Measurements from ENCODE around the gene UBE2G2.

Gene UBE2G2

DNA sequence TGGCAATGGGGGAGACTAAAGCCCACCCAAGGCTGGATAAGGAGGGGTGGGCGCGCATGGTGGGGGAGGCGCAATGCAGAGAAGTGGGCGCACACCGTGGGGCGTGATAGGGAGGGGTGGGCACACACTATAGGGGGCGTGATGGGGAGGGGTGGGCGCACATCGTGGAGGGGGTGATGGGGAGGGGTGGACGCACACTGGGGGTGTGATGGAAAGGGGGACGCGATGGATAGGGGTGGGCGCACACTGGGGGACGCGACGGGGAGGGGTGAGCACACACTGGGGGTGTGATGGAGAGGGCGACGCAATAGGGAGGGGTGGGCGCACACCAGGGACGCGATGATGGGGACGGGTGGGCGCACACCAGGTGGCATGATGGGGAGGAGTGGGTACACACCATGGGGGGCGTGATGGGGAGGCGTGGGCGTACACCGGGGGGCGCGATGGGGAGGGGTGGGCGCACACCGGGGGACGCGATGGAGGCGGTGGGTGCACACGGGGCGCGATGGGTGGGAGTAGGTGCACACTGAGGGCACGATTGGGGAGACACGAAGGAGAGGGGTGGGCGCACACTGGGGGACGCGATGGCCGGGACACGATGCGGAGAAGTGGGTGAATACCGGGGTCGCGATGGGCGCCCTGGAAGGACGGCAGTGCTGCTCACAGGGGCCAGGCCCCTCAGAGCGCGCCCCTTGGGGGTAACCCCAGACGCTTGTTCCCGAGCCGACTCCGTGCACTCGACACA, 15.3 kb upstream of the UBE2G2 start:
- DNase-seq (ENCODE audit: insufficient read length, low spot score) (no peak), FAIRE-seq (no peak)

DNA sequence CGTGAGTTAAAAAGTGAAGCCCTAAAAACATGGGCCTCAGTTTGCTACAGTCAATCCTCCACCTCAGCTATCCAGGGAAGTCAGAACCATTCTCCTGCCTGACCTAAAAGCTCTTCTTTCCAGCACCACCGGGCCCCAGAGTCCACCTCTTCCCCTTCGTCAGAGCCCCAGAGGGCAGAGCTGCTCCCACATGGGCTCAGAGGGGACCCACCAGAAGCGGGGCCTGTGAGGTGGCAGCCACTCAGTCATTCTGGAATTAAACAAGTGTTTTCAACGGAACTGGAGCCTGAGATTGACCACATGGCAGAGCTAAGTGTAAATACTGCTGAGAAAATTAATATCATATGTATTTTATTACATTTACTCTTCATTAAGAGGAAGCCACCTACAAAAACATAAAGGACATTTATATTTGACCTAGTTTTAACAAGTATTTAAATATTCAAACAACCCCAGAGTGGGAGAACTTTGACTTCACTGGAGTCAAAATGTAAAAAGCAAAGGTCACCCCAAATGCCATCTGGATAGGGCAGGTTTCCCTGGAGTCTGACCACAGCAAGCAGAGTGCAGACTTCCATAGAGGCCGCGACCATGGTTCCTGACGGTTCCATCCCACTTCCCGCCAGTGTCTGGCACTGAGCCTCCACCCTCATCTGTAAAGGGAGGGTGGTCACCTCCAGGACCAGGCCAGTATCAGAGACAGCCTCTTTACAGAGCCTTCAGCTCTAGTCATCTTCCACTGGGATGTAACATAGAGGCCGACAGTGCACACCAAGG, 14.4 kb upstream of the UBE2G2 start:
- FAIRE-seq = no peak
- DNase-seq (ENCODE audit: insufficient read length, low spot score) = no peak

DNA sequence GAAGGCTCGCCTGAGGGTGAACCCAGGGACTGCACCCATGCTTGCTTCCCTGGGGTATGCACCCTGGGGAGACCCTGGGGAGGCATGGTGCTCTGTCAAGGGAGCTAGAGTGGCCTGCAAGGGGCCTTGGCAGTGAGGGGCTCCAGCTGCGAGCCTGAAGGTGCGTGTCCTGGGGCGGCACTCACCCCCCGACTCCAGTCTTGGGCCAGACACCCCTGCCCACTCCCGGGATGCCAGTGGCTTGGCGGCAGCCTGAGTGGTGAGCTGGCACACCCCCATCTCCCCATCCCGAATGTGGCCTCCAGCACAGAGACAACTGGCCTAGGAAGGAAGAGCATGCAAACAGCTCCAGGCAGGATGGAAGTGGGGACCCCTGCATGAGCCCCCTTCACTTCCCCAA, 13.6 kb upstream of the UBE2G2 start:
- FAIRE-seq = no peak
- no peak for DNase-seq (ENCODE audit: insufficient read length, low spot score)

DNA sequence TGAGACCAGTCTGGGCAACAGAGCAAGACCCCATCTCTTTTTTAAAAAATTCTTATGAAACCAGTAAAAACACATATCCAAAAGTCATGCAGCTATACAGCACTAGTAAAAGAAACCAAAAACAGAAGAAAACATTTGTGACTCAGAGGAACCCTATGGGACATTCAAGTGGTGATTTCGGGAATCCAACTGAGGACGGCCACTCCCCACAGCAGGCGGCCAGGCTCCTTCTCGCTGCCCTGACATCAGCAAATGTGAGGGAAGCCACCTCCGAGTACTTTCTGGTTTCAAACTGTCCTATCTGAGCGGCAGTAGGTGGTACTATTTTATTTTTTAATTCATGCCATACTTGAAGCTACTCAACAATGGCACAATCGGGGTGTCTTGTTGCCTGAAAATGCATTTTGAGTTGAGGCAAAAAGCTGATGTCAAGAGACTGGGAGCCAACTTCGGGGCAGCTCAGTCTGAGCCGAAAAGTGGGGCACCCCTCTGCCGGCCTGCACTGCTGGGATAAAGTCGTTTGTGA, 12.9 kb upstream of the UBE2G2 start:
- no peak for DNase-seq (ENCODE audit: insufficient read length, low spot score)
- FAIRE-seq = no peak

DNA sequence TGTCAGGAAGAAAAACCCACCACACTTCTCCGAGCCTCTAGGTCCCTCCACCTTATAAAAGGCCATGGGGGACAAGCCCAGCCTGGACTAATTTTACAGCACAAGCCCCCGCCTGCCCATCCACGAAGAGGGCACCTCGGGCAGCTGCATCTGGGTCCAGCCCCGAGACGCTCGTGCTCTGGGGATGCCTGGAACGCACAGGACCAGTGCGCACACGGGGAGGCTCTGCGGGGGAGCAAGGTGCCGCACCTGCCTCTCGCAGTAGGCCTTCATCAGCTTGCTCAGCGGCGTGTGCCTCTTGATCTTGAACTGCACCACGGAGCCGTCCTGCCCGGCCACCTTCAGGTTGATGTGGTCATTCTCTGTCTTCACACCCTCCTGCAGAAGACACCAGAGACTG, 12.1 kb upstream of the UBE2G2 start:
- no peak for FAIRE-seq
- DNase-seq (ENCODE audit: insufficient read length, low spot score) = no peak

DNA sequence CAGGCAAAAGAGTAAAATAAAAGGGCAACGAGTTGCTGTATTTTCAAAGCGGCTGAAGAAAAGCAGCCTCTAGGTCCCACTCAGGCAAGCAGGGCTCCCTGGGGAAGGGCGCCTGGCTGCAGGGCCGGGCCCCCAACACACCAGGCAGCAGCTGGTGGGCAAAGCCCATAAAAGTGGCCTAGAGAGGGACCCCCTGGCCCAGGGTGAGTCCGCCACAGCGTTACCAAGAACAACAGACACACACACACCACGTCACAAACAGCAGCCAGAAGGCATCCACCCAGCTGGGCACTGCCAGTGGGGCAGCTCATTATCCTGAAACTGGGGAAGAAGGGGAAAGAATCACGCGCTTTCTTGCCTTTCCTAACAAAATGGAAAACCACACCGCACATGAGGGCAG, 11.5 kb upstream of the UBE2G2 start:
- DNase-seq (ENCODE audit: insufficient read length, low spot score) (no peak), FAIRE-seq (no peak)

DNA sequence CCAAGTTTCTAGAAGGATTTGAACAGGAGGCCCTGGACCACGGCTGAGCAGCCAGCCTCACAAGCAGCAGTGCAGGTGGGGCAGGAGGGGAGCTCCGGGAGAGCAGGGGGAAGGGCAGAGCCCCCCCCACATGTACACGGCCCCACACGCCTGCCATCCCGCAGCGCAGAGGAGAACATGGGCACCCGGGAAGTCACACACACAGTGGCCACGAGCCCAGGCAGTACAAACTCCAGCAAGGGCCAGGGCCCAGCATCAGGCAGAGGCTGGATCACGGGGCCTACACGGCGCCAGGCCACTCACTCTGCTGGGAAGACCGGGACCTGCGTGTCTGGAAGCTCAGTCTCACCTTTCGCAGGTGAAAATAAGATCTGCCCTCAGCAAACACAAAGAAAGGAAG, 11.0 kb upstream of the UBE2G2 start:
- DNase-seq (ENCODE audit: insufficient read length, low spot score) (no peak), FAIRE-seq (no peak)

DNA sequence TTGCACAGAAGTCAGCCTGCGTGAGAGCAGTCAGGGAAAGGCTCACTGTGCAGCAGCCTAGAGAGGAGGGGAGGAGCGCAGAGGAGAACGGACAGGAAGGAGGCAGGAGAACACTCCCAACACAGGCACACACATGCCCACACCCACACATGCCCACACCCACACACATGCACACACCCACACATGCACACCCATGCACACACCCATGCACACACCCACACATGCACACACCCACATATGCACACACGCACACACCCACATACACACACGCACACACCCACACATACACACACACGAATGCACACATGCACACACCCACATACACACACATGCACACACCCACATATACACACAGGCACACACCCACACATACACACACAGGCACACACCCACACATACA, 9.2 kb upstream of the UBE2G2 start:
- FAIRE-seq (no peak), DNase-seq (ENCODE audit: insufficient read length, low spot score) (no peak)

DNA sequence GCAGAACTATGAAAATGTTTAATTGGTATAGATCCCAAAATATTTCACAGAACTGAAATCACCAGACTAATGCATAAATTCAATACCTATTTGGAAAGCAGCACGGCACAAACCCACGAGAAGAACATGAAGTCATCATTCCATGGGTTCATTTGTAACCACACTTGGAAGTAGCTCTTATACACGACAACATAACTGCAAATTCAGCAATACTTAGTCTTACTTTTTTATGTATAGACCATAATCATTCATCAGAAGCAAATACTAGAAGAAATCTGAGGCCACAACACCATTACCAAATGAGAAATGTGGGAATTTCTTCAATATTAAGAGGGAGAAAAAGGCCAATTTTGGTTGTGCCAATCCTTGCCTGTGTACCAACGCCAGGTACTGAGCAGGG, 4.2 kb upstream of the UBE2G2 start:
- FAIRE-seq (no peak), DNase-seq (ENCODE audit: insufficient read length, low spot score) (no peak)

DNA sequence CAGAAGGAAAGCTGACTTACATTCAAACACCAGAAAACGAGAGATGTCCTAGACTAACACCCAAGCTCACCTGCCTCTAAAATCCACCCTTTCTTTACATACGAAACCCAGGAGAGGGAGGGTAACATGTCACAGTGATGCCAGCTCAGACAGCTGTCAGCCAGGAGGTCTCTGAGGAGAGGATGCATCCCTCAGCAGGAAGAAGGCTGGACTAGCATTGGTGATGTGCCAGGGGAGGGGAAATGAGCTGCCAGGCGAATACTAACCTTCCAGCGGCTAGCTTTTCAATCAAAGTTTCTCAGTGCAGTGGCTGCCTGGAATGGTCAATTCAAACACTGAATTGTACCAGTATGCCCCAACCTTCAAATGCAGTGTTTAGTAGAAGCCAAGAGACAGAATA, 3.6 kb upstream of the UBE2G2 start:
- FAIRE-seq = no peak
- no peak for DNase-seq (ENCODE audit: insufficient read length, low spot score)

DNA sequence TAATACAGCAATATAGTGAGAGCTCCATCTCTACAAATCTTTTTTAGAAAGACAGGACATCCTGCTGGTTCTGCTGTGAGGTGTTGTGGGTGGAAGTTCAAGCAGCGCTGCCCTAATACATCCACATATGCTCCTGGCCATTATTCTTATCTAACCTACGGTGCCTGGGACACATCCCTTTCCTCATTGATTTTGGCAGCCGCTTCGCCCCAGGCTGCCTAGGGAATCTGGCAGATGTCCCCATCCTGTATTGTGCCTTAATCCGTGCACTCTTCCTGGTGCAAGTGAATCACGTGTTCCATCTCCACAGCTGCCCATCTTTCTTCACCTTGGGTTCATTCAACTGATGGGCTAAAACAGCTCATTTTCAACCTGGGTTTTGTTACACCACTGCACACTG, 3.1 kb upstream of the UBE2G2 start:
- FAIRE-seq = no peak
- no peak for DNase-seq (ENCODE audit: insufficient read length, low spot score)

DNA sequence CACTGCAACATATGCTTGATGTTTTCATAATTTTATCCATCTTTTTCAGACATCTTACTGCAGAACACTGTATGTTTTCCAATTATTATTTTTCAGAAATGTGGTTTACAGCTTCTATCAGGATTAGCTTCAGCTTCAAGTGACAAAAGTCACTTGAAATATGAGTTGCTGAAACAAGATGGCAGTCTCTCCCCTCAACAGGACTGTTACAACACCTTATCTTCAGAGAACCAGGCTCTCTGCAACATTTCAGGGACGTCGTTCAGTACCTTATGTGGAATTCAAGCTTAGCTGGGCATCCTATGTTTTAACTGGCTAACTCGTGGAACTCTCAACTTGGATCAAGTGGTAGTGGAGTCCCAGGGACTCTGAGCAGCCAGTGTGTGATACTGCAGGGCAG, 2.0 kb upstream of the UBE2G2 start:
- no peak for FAIRE-seq
- DNase-seq (ENCODE audit: insufficient read length, low spot score) = no peak

DNA sequence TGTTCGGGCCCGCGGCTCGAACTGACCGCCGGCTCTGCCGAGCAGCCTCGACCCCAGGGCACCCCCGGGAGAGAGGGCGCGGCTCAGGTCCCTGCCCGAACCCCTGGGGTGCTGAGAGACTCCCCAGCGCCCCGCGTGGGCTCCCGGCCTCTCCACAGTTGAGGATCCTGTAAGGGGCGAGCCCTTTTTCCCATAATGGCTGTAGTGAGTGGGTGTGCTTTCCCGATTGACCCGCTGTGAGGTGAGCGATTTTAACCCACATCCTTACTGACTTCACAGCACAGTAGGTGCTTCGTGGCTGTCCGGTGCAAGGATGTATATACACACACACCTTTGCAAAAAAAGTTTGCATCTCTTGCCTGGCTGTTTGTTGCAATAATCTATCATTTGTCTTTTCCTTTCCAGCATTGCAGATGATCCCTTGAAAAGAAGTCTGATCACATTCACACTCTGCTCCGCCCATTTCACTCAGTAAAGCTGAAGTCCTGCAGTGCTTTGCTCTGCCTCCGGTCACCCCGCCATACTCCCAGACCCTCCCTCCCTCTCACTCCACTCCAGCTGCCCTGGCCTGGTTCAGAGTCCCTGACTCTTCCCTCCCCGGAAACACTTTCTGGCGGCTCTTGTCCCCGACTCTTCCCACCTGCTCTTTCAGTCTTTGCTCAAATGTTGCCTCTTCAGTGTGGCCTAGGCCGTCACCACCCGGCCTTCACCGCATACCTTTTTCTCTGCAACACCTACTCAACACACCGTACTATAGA, 955 bp upstream of the UBE2G2 start:
- FAIRE-seq (no peak), DNase-seq (ENCODE audit: insufficient read length, low spot score) (no peak)

DNA sequence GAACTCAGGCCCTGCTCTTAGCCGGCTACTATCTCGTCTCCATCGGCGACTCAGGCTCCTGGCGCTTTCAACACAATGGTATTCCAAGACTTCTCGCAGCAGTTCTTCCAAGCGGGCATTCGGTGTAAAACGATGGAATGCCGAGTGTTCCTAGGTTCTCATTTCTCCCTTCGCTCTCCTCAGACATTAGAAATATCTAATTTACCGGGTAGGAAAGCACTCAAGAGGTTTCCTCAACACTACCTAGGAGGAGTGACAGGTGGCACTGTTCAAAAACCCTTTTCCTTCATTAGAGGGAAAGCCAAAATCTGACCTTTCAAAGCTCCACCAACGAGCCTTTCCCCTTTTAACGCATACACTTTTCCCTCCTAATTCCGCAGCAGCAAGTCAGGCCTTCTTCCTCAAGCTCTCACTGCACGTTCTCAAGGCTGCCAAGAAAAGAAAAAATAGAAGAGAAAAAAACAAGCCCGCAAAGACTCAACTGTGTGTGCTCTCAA, 601 bp downstream of the UBE2G2 start:
- FAIRE-seq (no peak), DNase-seq (ENCODE audit: insufficient read length, low spot score) (peak; percentile 60)

DNA sequence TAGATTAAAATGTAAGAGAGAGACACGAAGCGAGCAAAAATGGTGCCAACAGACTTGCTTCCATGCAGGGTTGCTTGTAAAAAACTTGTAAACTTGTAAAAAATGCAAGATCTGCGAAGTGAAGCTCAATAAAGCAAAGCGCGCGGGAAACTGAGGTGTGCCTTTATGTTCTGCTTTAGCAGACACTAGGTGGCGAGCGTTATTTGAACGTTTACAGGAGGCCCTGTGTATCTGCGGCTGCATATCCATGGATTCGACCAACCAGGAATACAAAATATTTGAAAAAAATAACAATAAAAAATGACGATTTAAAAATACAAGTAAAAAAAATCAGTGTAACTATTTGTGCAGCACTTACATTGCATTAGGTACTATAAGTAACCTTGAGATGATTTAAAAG, 1.5 kb downstream of the UBE2G2 start:
- DNase-seq (ENCODE audit: insufficient read length, low spot score) = no peak
- FAIRE-seq = no peak

DNA sequence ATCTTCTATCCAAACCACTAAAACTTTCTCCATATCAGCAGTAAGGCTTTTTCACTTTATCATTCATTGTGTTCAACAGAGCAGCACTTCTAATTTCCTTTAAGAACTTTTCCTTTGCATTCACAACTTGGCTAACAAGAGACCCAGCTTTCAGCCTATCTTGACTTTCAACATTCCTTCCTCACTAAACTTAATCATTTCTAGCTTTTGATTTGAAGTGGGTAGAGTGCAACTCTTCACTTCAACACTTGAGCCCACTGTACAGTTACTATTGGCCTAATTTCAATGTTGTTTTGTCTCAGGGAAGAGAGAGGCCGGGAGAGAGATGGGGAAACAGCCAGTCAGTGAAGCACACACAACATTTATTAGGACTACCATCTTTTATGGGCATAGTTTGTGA, 2.0 kb downstream of the UBE2G2 start:
- DNase-seq (ENCODE audit: insufficient read length, low spot score) = no peak
- FAIRE-seq = no peak

DNA sequence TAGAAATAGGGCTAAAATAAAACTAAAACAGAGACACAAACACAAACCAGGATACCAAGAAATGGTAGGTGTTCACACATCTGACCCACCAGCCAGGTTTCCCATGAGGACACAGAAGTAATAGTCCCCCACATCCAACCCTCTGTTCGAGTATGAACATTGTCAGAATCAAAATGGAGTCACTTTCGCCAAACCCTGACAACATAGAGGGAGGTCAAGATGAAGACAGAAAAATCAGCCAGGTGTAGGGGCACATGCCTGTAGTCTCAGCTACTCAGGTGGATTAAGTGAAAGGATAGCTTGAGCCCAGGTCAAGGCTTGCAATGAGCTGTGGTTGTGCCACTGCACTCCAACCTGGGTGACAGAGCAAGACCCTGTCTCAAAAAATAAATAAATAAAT, 3.8 kb downstream of the UBE2G2 start:
- no peak for FAIRE-seq
- DNase-seq (ENCODE audit: insufficient read length, low spot score) = no peak

DNA sequence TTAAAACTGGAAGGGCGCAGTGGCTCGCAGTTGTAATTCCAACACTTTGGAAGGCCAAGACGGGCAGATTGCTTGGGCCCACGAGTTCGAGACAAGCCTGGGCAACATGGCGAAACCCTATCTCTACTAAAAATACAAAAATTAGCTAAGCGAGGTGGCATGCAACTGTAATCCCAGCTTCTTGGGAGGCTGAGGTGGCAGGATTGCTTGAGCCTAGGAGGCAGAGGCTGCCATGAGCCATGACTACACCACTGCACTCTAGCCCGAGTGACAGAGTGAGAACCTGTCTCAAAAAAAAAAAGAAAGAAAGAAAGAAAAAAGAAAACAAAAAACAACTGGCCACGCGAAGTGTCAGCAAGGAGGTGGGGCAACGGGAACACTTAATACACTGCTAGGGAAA, 6.3 kb downstream of the UBE2G2 start:
- DNase-seq (ENCODE audit: insufficient read length, low spot score) = no peak
- FAIRE-seq = no peak

DNA sequence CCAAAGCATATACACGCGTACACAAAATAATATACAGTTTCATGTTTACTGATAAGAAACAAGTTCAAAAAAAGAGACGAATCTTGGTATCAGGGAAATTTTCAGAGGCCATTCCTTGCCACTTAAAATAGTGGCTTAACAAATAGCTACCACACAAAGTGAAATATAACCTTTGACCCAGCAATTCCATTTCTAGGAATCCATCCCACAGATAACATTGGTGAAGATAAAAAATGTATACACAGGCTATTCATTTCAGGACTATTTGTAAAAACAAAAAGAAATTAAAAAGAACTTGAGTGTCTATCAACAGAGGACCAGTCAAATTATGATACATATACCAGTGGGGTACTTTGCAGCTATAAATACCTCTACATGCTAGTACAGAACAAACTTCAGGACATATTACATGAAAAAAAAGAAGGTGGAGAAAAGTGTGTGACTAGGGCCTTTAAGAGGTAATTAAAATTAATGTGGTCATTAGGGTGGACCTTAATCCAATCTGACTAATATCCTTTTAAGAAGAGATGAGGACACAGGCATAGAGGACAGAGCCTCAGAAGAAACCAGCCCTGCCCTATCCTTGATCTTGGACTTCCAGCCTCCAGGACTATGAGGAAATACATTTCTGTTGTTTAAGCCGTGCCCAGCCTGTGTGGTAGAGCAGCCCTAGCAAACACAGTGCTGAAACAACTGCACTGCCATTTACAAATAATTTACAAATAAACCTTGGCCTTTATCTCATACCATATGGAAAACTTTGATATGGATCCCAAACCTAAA, 7.8 kb downstream of the UBE2G2 start:
- DNase-seq (ENCODE audit: insufficient read length, low spot score) (no peak), FAIRE-seq (no peak)
